ENCODE measurements around the gene SFTPA2. TPM values are rescaled to one million over a fixed set of nuclear protein-coding genes. Genes with fewer than 3 reads are reported as not detected.
"Not testable (repeated sequence)": the region's sequence is repeated elsewhere in the genome, so short reads cannot be mapped to it uniquely, and the experiment has no call there.

The SFTPA2 gene
- total RNA-seq, 1 experiment from 2014 or later: not detected

DNA sequence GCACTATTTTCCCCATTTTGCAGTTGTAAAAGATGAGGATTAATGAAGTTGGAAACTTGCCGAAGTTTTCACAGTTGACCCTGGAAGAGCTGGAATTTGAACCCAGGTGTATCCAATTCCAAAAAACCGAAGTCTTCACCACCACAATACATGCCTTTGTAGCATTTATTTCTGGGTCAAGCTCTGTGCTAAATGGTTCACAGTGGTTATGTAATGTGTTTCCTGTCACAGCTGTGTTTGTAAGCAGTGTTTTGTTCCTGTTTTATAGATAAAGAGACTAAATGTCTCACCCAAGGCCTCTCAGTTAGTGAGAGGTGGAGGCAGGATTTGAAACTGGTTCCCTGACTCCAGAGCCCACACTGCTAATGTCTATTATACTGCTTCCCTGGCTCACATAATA lies 17.6 kb downstream of the SFTPA2 start:
- no peak for DNase-seq (ENCODE audit: unreplicated experiment)
- H3K36me3 Mint-ChIP-seq (ENCODE audit: insufficient read depth, unreplicated experiment): no peaks in the 10 kb centered on the region
- H3K9me3 Mint-ChIP-seq (ENCODE audit: unreplicated experiment): no peaks in the 10 kb centered on the region
- no peak overlapping the region for H3K27ac Mint-ChIP-seq (ENCODE audit: low read depth, unreplicated experiment)
- ChIA-PET CTCF (interaction anchor here (1.2 kb wide), 1 partner anchor 11 kb away, joined by 3 read pairs; no protein-coding TSS in a partner anchor), POLR2A (no interaction called here)
- intact Hi-C loops (cut with micrococcal nuclease): no loop called here
- no peak for TF ChIP-seq CTCF (IDR thresholded peaks at IDR 0.05; ENCODE audit: unreplicated experiment)
- H3K4me1 Mint-ChIP-seq (ENCODE audit: insufficient read depth, unreplicated experiment): no peaks in the 10 kb centered on the region
- no TSS peak for BruUV-seq (replicated peaks)
- no peak overlapping the region for H3K4me3 Mint-ChIP-seq (ENCODE audit: unreplicated experiment)
- H3K27me3 Mint-ChIP-seq (ENCODE audit: insufficient read depth, unreplicated experiment): peaks cover 37% of the 10 kb centered on the region

DNA sequence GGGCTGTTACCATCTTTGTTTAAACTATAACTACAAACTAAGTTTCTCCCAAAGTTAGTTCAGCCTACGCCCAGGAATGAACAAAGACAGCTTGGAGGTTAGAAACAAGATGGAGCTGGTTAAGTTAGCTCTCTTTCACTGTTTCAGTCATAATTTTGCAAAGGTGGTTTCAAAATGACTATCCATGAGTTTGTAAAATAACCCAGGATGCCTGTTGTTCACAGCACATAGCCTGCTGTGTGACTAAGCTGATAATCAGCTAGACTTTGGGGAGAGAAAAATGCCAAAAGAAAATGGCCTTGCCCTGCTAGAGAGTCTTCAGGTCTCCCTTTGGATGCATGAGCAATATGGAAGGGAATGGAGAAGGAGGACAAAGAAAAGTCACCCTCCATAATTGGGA lies 19.3 kb downstream of the SFTPA2 start:
- H3K9me3 Mint-ChIP-seq (ENCODE audit: unreplicated experiment); POLR2A ChIA-PET; intact Hi-C loops (cut with micrococcal nuclease); H3K4me1 Mint-ChIP-seq (ENCODE audit: insufficient read depth, unreplicated experiment); DNase-seq (ENCODE audit: unreplicated experiment); H3K4me3 Mint-ChIP-seq (ENCODE audit: unreplicated experiment); CTCF ChIA-PET; H3K36me3 Mint-ChIP-seq (ENCODE audit: insufficient read depth, unreplicated experiment); H3K27ac Mint-ChIP-seq (ENCODE audit: low read depth, unreplicated experiment); BruUV-seq (replicated peaks): not testable (repeated sequence)
- peaks cover 21% of the 10 kb centered on the region for H3K27me3 Mint-ChIP-seq (ENCODE audit: insufficient read depth, unreplicated experiment)

GRCh38 chr10:79538311-79538710 lies 21.9 kb downstream of the SFTPA2 start:
- CTCF ChIA-PET: interaction anchor here (0.6 to 1.9 kb wide), 5 partner anchors 11 to 593 kb away, joined by 3 to 4 read pairs (median 3); no protein-coding TSS in a partner anchor
- intact Hi-C loops (cut with micrococcal nuclease): loop anchor here (5.0 kb wide), 1 partner anchor 509 kb away; no protein-coding TSS in a partner anchor

DNA sequence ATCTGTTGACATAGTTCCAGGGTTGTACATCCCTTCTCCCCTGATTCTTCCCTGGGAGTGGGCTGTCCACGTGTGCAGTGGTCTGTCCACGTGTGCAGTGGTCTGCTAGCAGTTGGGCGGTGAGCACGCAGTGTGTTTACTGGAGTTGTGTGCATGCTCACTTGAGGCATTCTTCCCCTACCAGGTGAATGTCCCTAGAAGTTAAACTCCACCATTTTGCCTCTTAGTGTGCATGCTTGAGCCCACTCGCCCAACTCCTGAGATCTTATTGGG lies 26.4 kb downstream of the SFTPA2 start:
- H3K27me3 Mint-ChIP-seq (ENCODE audit: insufficient read depth, unreplicated experiment); intact Hi-C loops (cut with micrococcal nuclease); H3K4me1 Mint-ChIP-seq (ENCODE audit: insufficient read depth, unreplicated experiment); CTCF ChIA-PET; DNase-seq (ENCODE audit: unreplicated experiment); H3K4me3 Mint-ChIP-seq (ENCODE audit: unreplicated experiment); H3K36me3 Mint-ChIP-seq (ENCODE audit: insufficient read depth, unreplicated experiment); POLR2A ChIA-PET; H3K9me3 Mint-ChIP-seq (ENCODE audit: unreplicated experiment); BruUV-seq (replicated peaks); H3K27ac Mint-ChIP-seq (ENCODE audit: low read depth, unreplicated experiment): not testable (repeated sequence)

More at GRCh38 chr10:79538311-79538710, 21.9 kb downstream of the SFTPA2 start:
- POLR2A ChIA-PET; H3K27ac Mint-ChIP-seq (ENCODE audit: low read depth, unreplicated experiment); H3K4me3 Mint-ChIP-seq (ENCODE audit: unreplicated experiment); H3K27me3 Mint-ChIP-seq (ENCODE audit: insufficient read depth, unreplicated experiment); H3K36me3 Mint-ChIP-seq (ENCODE audit: insufficient read depth, unreplicated experiment); H3K4me1 Mint-ChIP-seq (ENCODE audit: insufficient read depth, unreplicated experiment); BruUV-seq (replicated peaks); H3K9me3 Mint-ChIP-seq (ENCODE audit: unreplicated experiment); DNase-seq (ENCODE audit: unreplicated experiment): not testable (repeated sequence)

GRCh38 chr10:79533142-79533902 lies 26.9 kb downstream of the SFTPA2 start:
- CTCF ChIA-PET, POLR2A ChIA-PET: not testable (repeated sequence)

GRCh38 chr10:79528261-79528660 lies 31.9 kb downstream of the SFTPA2 start:
- POLR2A ChIA-PET; H3K4me1 Mint-ChIP-seq (ENCODE audit: insufficient read depth, unreplicated experiment); H3K4me3 Mint-ChIP-seq (ENCODE audit: unreplicated experiment); intact Hi-C loops (cut with micrococcal nuclease); DNase-seq (ENCODE audit: unreplicated experiment); CTCF ChIA-PET; H3K36me3 Mint-ChIP-seq (ENCODE audit: insufficient read depth, unreplicated experiment); BruUV-seq (replicated peaks); H3K9me3 Mint-ChIP-seq (ENCODE audit: unreplicated experiment); H3K27me3 Mint-ChIP-seq (ENCODE audit: insufficient read depth, unreplicated experiment); H3K27ac Mint-ChIP-seq (ENCODE audit: low read depth, unreplicated experiment): not testable (repeated sequence)

More at GRCh38 chr10:79533142-79533902, 26.9 kb downstream of the SFTPA2 start:
- H3K4me3 Mint-ChIP-seq (ENCODE audit: unreplicated experiment); H3K4me1 Mint-ChIP-seq (ENCODE audit: insufficient read depth, unreplicated experiment); H3K36me3 Mint-ChIP-seq (ENCODE audit: insufficient read depth, unreplicated experiment); H3K9me3 Mint-ChIP-seq (ENCODE audit: unreplicated experiment); H3K27ac Mint-ChIP-seq (ENCODE audit: low read depth, unreplicated experiment); H3K27me3 Mint-ChIP-seq (ENCODE audit: insufficient read depth, unreplicated experiment); DNase-seq (ENCODE audit: unreplicated experiment); BruUV-seq (replicated peaks); intact Hi-C loops (cut with micrococcal nuclease): not testable (repeated sequence)

DNA sequence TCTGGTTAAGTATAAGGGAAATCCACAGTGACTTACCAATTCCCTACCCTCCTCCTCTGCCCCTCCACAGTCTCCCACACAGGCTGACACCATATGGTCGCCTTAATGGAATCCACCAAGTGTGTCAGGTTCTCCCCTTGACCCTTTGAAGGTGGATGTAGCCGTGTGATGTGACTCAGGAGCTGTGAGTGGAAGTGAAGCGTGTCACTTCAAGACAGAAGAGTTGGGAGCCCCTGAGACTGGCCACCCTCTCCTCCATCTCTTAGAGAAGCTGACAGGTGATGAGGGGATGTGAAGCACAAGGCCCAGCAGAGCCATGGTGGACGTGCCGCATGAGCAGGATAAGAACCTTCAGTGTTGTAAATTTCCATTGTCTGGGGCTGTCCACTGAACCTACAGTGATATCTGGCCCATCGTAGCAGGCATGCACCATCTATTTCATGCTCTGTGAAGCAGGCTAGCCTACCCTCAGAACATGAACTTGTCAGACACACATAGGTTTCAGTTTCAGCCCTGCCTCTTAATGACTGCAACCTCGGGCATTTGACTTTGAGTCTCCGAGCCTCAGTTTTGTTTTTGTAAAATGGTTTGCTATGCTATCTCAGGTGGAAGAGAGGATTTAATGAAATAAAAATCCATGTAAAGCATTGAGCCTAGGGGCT lies 35.0 kb downstream of the SFTPA2 start:
- DNase-seq (ENCODE audit: unreplicated experiment); H3K4me3 Mint-ChIP-seq (ENCODE audit: unreplicated experiment); POLR2A ChIA-PET; BruUV-seq (replicated peaks); H3K4me1 Mint-ChIP-seq (ENCODE audit: insufficient read depth, unreplicated experiment); H3K27ac Mint-ChIP-seq (ENCODE audit: low read depth, unreplicated experiment); H3K36me3 Mint-ChIP-seq (ENCODE audit: insufficient read depth, unreplicated experiment); CTCF ChIA-PET; H3K9me3 Mint-ChIP-seq (ENCODE audit: unreplicated experiment); intact Hi-C loops (cut with micrococcal nuclease): not testable (repeated sequence)
- H3K27me3 Mint-ChIP-seq (ENCODE audit: insufficient read depth, unreplicated experiment): peaks cover 11% of the 10 kb centered on the region

DNA sequence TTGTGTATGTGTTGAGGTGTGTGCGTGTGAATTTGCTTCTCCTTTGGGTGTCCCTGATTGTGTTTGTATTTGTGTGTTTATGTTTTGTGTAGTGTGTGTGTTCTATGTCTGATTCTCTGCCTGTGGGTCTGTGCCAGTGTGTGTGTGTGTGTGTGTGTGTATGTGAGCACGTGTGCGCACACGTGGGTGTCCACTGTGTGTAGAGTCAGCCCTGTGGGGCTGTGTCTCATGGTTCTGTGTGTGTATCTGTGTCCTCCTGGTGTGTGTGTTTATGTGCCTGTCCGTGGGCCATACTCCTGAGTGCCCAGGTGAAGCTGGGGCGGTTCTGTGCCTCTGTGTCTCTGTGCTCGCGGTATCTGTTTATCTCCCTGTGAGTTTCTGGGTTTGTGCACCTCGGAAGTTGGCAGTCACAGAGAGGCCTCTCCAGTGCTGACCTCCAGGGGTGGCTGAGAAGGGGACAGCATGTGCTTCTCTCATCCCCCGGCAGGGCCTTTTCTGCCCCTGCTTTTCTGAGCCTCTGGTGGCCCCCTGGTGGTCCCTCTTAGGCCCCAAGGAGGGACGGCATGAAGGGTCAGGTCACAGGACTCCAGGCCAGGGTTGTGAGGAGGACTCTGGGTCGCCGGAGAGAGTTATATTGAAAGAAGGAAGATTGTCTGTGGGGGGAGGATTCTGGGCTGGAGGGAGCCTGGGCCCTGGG lies 36.9 kb downstream of the SFTPA2 start:
- DNase-seq (ENCODE audit: unreplicated experiment); H3K4me1 Mint-ChIP-seq (ENCODE audit: insufficient read depth, unreplicated experiment); CTCF ChIA-PET; H3K4me3 Mint-ChIP-seq (ENCODE audit: unreplicated experiment); H3K36me3 Mint-ChIP-seq (ENCODE audit: insufficient read depth, unreplicated experiment); intact Hi-C loops (cut with micrococcal nuclease); BruUV-seq (replicated peaks); H3K9me3 Mint-ChIP-seq (ENCODE audit: unreplicated experiment); H3K27ac Mint-ChIP-seq (ENCODE audit: low read depth, unreplicated experiment); POLR2A ChIA-PET: not testable (repeated sequence)
- H3K27me3 Mint-ChIP-seq (ENCODE audit: insufficient read depth, unreplicated experiment): peaks cover 11% of the 10 kb centered on the region

Measured in MCF 10A (cell line).